Measurements from ENCODE around the gene IL3.

The IL3 gene

DNA sequence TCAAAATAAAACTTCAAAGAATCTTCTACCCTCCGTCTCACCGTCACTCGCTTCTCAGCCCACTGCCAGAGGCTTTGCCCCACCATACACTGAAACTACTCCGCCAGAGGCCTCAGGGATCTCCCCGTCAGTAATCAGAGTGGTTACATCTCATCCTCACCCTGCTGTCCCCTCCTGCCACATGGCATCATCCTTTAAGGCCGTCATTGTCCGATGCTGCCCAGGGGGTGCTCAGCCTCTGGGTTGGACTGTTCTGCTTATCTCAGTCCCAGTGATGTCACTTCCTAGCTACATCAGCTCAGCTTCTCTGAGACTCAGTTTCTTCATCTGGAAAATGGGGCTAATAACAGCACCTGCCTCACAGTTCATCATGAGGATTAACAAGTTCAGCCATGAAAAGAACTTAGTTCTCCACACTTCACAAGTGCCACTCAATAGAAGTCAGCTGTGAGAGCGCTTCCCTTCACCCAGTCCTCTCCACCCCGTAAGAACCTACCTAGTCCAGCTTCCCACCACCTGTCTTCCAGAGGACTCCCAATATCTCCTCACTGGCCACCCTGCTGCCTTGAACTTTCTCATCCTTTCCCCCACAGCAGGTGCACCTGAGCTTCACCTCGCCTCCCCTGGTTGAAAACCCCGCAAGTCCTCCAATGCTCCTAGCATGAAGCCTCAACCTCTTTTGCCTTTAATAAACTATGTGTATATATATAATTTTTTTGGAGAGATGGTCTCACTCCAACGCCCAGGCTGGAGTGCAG is 2.8 kb upstream of the IL3 start:
- DNase-seq = no peak

GRCh38 chr5:132058646-132059042 is 1.8 kb upstream of the IL3 start:
- DNase-seq = no peak

DNA sequence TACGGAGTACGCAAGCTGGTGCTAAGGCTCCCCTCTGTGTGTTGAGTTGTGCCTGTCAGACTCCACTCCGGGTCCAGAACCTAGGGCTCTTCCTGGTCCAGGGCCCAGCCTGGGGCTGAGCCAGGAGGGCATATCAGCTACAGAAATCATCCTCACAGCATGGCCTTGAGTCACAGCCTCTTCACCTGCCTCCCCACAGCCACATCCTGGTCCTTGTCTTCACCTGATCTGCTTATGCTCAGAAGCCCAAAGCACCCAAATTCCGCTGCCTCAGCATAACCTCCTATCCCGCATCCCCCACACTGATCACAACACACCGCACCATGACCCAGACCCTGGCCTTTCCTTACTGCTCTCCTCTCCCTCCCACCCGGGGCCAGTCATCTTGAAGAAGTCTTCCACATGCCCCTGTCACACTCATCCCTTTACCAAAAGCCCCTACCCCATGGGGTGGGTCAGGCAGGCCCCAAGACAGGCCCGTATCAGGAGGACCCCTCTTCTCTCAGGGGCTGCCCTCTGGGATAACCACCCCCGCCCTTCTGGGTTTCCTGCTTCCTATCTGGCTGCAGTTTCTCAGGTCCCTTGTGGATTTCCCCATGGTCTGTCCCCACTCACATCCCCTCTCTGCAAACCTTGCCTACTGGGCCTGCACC is 1.3 kb upstream of the IL3 start:
- DNase-seq = no peak

DNA sequence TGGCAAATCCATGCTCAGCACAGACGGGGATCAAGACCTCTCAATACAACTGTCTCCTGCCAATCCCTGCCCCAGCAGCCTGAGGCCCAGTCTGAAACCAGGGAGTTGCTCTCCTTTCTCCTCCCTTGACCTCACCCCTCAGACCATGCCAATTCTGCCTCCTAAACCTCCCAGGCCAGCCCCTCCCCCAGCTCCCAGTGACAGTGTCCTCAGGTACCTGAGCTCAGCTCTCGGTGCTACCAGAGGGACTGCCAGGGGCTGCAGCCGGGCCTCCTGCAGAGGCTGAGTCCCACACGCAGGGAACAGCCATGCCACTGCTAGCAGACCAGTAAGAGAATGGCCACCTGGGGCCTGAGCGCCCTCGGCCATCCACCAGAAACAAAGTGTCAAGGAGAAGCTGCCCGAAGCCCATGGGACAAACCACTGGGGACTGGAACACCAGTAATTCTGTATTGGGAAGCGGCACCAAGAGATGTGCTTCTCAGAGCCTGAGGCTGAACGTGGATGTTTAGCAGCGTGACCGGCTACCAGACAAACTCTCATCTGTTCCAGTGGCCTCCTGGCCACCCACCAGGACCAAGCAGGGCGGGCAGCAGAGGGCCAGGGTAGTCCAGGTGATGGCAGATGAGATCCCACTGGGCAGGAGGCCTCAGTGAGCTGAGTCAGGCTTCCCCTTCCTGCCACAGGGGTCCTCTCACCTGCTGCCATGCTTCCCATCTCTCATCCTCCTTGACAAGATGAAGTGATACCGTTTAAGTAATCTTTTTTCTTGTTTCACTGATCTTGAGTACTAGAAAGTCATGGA is 557 bp upstream of the IL3 start:
- no peak for DNase-seq

DNA sequence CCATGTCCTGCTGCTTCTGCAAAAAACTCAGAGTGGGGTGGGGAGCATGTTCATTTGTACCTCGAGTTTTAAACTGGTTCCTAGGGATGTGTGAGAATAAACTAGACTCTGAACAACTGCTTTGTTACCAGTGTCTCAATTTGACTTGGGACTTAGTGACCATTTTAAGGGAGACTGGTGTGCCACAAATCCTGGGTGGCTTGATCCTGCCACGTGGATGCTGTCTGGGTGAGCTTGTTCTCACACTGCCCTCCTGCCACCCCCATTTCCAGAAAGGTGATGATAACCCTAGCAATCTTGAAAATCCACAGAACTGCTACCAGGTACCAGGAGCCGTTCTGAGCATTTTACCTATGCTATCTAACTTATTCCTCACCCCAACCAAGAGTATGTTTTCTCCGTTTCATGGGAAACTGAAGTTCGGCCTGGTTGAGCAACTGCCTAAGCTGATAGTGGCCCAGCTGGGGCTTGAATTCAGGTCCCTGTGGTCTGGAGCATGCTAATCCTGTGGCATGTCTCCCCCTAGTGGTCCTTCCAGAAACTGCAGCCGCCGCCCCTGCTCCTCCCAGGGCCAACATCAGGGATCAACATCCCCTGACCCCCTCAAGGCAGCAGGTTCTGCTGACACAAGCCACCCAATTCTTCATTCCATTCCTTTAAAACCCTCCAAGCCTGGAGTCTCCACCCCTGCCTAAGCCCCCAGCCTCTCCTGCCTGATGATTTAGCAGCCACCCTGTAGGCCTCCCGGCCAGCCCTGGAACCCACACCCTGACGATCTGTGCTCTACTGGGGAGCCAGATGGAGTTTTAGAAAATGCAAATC is 2.8 kb downstream of the IL3 start:
- no peak for DNase-seq

- no peak for DNase-seq
Observed at GRCh38 chr5:132064140-132064539, 3.7 kb downstream of the IL3 start.

GRCh38 chr5:132064738-132065331 is 4.4 kb downstream of the IL3 start:
- no peak for DNase-seq

- no peak for DNase-seq
Observed at GRCh38 chr5:132065351-132065937, 5.0 kb downstream of the IL3 start.

GRCh38 chr5:132065951-132066701 is 5.7 kb downstream of the IL3 start:
- DNase-seq = no peak

- DNase-seq = no peak
Observed at GRCh38 chr5:132066871-132067270, 6.4 kb downstream of the IL3 start.

- no peak for DNase-seq
Observed at GRCh38 chr5:132067451-132067850, 7.0 kb downstream of the IL3 start.

DNA sequence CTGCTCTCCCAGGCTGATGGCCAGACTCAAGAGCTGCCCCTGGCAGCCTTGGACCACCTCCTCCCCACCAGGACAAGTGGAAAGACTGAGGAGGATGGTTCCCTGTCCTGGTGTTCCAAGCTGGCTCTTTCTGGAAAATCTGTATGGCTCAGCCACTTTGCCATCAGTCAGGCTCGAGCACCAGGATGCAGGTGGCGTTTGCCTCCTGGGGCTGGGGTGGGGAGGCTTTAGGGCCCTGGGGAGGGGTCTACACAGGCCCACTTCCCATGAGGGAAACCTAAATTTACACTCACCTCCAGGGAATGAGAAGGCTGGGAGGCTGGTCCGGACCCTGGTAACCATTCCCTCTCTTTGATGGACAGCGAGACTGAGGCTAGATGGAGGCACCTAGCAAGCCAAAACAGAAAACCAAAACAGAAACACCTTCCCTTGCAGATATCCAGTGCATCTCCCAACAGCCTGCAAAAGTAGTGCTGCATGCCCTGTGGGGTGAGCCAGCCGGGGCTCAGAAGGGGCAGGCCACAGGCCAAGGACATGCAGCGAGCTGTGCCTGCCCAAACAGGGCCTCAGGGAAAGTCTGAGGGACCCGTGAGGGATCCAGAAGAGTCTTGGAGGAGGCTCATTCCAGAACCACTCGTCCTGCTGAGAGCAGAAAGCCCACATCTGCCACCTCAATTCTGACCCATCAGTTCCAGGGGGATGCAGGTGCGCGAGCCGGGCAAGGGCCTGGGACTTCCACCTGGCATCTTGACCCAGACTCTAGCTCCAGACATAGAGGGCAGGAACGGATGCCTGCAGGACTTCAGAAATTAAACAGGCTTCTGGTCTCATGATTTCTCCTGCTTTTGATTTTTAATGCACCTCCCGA is 7.7 kb downstream of the IL3 start:
- no peak for DNase-seq

DNA sequence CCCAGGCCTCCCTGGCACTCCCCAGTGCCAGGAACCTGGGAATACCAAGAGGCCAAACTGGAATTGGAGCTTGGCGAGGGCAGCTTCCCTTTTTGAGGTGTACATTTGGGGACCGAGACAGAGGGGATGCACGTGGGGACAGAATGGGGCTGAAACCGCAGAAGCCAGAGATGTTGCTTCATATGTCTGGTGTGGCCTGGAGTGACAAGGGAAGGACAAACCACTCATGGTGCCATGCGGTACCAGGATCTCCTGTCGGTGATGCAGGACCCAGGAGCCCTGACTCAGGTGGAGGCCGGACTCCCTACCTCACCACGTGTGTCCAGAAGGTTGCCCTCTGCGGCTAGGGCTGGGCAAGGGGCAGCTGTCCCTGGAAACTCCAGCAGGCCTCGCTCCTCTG is 9.1 kb downstream of the IL3 start:
- no peak for DNase-seq

DNA sequence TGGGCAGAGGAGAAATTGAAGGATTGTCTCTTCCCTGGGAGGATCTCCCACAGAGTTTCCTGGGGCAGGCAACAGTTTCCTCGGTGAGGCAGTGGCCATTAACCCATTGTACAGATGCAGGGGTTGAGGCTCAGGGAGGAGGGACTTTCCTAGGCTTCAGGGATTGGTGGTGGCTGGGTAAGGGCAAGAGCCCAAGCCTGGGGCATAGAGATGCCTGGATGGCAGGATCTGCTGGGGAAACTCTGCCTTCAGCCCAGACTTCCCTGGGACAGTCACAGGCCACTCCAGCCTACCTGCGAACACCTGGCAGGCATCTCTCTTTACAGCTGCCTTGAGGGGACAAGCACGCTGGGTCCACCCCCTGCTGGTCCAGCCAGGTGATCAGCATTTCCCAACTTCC is 9.5 kb downstream of the IL3 start:
- no peak for DNase-seq

- no peak for DNase-seq
Observed at GRCh38 chr5:132070460-132071337, 10.2 kb downstream of the IL3 start.

DNA sequence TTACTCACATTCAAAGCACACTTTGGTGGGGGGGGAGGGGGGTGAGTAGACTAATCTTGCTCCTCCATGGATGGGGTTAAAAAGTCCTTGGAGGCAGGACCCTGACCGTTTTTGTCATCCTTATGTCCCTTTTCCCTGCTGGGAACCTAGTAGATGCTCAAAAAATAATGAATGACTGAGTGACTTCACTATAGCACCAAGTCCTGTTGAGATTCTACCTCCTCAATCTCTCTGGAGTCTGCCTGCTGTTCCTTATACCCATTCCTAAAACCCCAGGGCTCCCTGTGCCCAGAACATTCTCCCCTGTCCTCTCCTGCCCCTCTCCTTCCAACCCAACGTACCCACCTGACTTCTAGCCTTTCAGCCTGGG is 10.9 kb downstream of the IL3 start:
- DNase-seq = no peak

DNA sequence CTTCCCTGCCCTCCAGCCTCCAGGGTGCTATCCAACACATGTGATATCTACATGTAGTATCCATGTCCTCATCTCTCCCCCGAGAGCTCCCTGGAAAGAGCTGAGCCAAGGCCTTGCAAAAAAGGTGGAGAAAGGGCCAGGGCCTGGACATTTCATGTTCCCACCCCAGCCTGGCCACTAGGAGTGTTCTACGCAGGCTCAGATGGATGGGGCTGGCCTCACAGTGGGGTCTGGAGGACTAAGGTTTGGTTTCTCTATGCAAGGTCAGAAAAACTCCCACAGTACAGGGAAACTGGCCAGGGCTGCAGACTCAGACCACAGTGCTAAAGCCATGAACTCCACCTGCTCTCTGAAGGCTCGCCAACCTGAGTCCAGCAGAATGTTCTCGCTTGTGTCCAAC is 11.6 kb downstream of the IL3 start:
- DNase-seq = no peak

- DNase-seq = no peak
Observed at GRCh38 chr5:132072528-132072927, 12.1 kb downstream of the IL3 start.

GRCh38 chr5:132073231-132074013 is 13.0 kb downstream of the IL3 start, which contains the start of gene CSF2:
CSF2 (plus strand) TSS chr5:132073789; CDS start chr5:132073824, 35 bp downstream.
- no peak for DNase-seq

Measured in NCI-H2107 (cell line).